SJCRH30 (cell line): Measurements from ENCODE around the gene MAPT. TPM values are rescaled to one million over a fixed set of nuclear protein-coding genes. Genes with fewer than 3 reads are reported as not detected.

Source experiments
- DNase-seq, 2 experiments: peaks; one replicate each; pipeline ENCODE4 v3.0.0-alpha.2; 2015 to 2020
- H3K27ac ChIP-seq: fragments of 250-450 bp; sonication (Bioruptor Pico); 2 replicates; pipeline ENCODE4 v1.5.1; 2020; ENCODE audit warnings: mild to moderate bottlenecking, moderate library complexity
- H3K27me3 ChIP-seq: fragments of 250-450 bp; sonication (Bioruptor Pico); 2 replicates; pipeline ENCODE4 v1.5.1; 2020; ENCODE audit warnings: mild to moderate bottlenecking, moderate library complexity
- H3K36me3 ChIP-seq: fragments of 250-450 bp; sonication (Bioruptor Pico); 2 replicates; pipeline ENCODE4 v1.5.1; 2020; ENCODE audit warnings: mild to moderate bottlenecking, moderate library complexity
- H3K4me1 ChIP-seq: fragments of 250-450 bp; sonication (Bioruptor Pico); 2 replicates; pipeline ENCODE4 v1.5.1; 2020; ENCODE audit warnings: mild to moderate bottlenecking, moderate library complexity
- H3K4me3 ChIP-seq: fragments of 250-450 bp; sonication (Bioruptor Pico); 2 replicates; pipeline ENCODE4 v1.5.1; 2020; ENCODE audit warnings: mild to moderate bottlenecking, moderate library complexity
- H3K9me3 ChIP-seq: fragments of 250-450 bp; sonication (Bioruptor Pico); replicated peaks from 2 replicates; pipeline ENCODE4 v1.5.1; 2020; ENCODE audit warnings: mild to moderate bottlenecking, moderate library complexity
- total RNA-seq: library from RNA; depleted of rRNA; stranded (reverse); fragments of >200 nt; shearing (Covaris generic); gene quantifications from 2 replicates; pipeline ENCODE4 v1.2.3, GENCODE V29; 2014

Gene MAPT
- total RNA-seq, 1 experiment from 2014 or later: 1.8 TPM

DNA sequence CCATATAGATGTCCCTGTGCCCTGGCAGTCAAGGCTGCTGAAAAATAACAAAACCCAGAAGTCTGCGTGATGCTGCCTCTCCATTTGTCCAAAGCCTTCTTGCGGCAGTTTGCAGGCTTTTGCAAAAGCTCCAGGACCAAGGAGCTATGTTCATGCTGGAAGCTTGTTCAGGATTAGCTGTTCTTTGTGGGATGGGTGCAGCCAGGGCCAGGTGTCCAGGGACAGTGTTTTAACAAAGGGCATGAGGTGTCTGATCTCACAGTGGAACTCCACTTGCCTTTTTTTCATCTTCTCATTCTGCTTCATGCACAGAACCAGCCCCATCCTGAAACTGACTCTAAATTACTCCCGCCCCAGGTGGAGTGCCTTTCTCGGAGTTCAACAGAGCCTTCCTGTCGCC lies 73.0 kb downstream of the MAPT start:
- Histone ChIP-seq H3K9me3 (no peaks in the 10 kb centered on the region), H3K36me3 (no peaks in the 10 kb centered on the region), H3K4me1 (no peaks in the 10 kb centered on the region), H3K4me3 (no peak overlapping the region), H3K27ac (no peak overlapping the region), H3K27me3 (no peaks in the 10 kb centered on the region)
- no peak for DNase-seq

- no peaks in the 10 kb centered on the region for H3K36me3 ChIP-seq
- H3K4me1 ChIP-seq: no peaks in the 10 kb centered on the region
- DNase-seq: no peak
- H3K27me3 ChIP-seq: no peaks in the 10 kb centered on the region
- no peak overlapping the region for H3K27ac ChIP-seq
- no peaks in the 10 kb centered on the region for H3K9me3 ChIP-seq
- H3K4me3 ChIP-seq: no peak overlapping the region
Observed at GRCh38 chr17:45968732-45969131, 74.4 kb downstream of the MAPT start.

DNA sequence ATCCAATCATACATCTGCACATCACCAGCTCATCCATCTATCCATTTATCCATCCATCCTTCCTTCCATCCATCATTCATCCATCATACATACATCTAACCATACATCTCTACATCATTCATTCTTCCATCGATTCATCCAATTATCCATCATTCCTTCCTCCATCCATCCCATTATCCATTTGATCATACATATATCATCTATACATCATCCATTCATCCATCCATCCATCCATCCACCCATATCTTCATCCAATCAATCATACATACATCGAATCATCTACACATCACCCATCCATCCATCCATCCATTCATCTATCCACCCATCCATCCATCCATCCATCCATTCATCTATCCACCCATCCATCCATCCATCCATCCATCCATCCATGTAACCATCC lies 75.4 kb downstream of the MAPT start:
- no peaks in the 10 kb centered on the region for H3K27me3 ChIP-seq
- no peak overlapping the region for H3K4me3 ChIP-seq
- H3K4me1 ChIP-seq: no peaks in the 10 kb centered on the region
- no peak overlapping the region for H3K27ac ChIP-seq
- H3K36me3 ChIP-seq: no peaks in the 10 kb centered on the region
- no peak for DNase-seq
- H3K9me3 ChIP-seq: no peaks in the 10 kb centered on the region

DNA sequence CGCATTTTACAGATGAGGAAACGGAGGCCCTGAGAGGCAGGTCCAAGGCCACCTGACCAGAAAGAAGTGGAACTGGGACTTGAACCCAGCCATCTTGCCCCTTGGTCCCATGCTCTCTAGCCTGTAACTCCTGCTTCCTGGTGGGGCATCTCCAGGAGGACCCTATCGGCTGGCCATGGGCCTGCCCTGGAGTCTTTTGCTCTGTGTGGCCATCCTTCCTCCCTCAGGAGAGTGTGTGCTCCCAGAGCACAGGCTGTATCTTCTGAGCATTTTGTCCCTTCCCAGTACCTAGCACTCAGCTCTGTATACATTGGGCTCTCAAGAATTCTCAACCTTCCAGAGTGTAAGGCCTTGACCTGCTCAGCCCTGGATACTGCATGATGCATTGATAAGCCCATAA lies 76.3 kb downstream of the MAPT start:
- Histone ChIP-seq H3K9me3 (no peaks in the 10 kb centered on the region), H3K27ac (no peak overlapping the region), H3K27me3 (no peaks in the 10 kb centered on the region), H3K36me3 (no peaks in the 10 kb centered on the region), H3K4me1 (no peaks in the 10 kb centered on the region), H3K4me3 (no peak overlapping the region)
- DNase-seq: no peak

DNA sequence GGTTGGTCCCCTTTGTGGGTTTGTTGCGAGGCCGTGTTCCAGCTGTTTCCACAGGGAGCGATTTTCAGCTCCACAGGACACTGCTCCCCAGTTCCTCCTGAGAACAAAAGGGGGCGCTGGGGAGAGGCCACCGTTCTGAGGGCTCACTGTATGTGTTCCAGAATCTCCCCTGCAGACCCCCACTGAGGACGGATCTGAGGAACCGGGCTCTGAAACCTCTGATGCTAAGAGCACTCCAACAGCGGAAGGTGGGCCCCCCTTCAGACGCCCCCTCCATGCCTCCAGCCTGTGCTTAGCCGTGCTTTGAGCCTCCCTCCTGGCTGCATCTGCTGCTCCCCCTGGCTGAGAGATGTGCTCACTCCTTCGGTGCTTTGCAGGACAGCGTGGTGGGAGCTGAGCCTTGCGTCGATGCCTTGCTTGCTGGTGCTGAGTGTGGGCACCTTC lies 77.4 kb downstream of the MAPT start:
- Histone ChIP-seq H3K4me3 (no peak overlapping the region), H3K4me1 (no peaks in the 10 kb centered on the region), H3K9me3 (no peaks in the 10 kb centered on the region), H3K27me3 (no peaks in the 10 kb centered on the region), H3K27ac (no peak overlapping the region), H3K36me3 (no peaks in the 10 kb centered on the region)
- DNase-seq: no peak

GRCh38 chr17:45972531-45972930 lies 78.2 kb downstream of the MAPT start:
- H3K27ac ChIP-seq: no peak overlapping the region
- H3K27me3 ChIP-seq: no peaks in the 10 kb centered on the region
- H3K9me3 ChIP-seq: no peaks in the 10 kb centered on the region
- H3K4me3 ChIP-seq: no peak overlapping the region
- no peaks in the 10 kb centered on the region for H3K4me1 ChIP-seq
- H3K36me3 ChIP-seq: no peaks in the 10 kb centered on the region
- no peak for DNase-seq

DNA sequence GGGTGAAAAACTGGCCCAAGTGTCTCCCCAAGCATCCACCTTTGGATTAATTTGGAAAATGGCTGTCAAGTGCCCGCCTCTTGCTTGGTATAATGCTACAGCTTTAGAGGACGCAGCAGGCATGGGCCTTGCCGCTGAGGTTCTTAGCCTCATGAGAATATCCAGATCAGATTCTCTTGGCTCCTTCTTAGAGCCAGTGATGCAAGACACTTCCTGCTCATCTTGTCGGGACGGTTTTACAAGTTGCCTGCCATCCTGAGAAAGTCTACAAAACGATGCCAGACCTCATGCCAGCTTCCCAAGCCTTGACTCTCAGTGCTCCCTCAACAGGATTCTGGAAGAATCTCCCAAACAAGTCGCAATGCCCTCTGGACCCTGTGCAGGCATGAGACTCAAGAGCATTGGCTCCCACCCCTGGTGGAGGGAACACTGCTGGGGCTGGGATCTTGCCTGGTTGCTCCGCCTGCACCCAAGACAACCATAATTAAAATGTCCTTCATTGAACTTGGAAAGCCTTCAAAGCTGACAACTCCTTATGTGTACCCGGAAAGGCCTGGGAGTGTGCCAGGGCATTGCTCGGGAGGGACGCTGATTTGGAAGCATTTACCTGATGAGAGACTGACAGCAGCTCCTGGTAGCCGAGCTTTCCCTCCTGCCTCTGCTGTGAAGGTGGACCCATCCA lies 78.9 kb downstream of the MAPT start:
- no peaks in the 10 kb centered on the region for H3K9me3 ChIP-seq
- H3K36me3 ChIP-seq: no peaks in the 10 kb centered on the region
- H3K27ac ChIP-seq: no peak overlapping the region
- H3K4me1 ChIP-seq: no peaks in the 10 kb centered on the region
- DNase-seq: no peak
- no peaks in the 10 kb centered on the region for H3K27me3 ChIP-seq
- H3K4me3 ChIP-seq: no peak overlapping the region

GRCh38 chr17:45973946-45974859 lies 79.8 kb downstream of the MAPT start:
- no peaks in the 10 kb centered on the region for H3K36me3 ChIP-seq
- H3K27me3 ChIP-seq: no peaks in the 10 kb centered on the region
- no peak overlapping the region for H3K27ac ChIP-seq
- no peak overlapping the region for H3K4me3 ChIP-seq
- H3K4me1 ChIP-seq: no peaks in the 10 kb centered on the region
- DNase-seq: no peak
- H3K9me3 ChIP-seq: no peaks in the 10 kb centered on the region

GRCh38 chr17:45974916-45975630 lies 80.7 kb downstream of the MAPT start:
- no peaks in the 10 kb centered on the region for H3K9me3 ChIP-seq
- H3K4me1 ChIP-seq: no peaks in the 10 kb centered on the region
- no peaks in the 10 kb centered on the region for H3K27me3 ChIP-seq
- no peak overlapping the region for H3K4me3 ChIP-seq
- H3K27ac ChIP-seq: no peak overlapping the region
- no peak for DNase-seq
- H3K36me3 ChIP-seq: no peaks in the 10 kb centered on the region

DNA sequence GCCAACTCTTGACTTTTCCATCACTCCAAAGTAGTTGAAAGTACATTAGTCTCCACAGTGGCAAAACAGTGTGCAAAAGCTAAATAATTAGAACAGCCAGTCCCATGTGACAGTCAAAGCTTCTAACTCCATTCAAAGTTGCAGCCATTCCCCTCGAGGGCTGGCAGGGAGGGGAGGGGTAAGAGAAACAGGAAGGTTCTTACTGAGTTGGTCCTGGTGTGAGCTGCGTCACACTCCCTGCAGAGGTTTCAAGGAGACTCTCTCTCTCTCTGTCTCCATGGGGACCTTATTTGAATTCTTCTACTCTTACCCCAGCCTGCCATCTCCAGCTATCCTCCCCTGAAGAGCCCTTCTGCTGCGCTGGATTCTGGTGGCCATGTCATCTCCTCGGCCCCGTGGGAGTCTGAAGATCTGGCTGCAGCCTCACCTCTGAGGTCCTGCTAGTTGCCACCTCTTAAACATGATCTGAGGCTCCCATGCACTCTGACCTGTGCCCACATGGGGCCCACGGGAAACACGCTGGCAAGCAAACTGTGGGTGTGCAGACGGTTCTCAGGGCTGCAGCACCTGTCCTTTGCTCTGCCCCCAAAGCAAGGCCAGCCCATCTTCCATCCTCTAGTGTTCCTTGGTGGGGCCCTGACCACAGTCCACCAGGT lies 81.4 kb downstream of the MAPT start:
- no peak for DNase-seq
- Histone ChIP-seq H3K4me3 (no peak overlapping the region), H3K27ac (no peak overlapping the region), H3K36me3 (no peaks in the 10 kb centered on the region), H3K9me3 (no peaks in the 10 kb centered on the region), H3K27me3 (no peaks in the 10 kb centered on the region), H3K4me1 (no peaks in the 10 kb centered on the region)

GRCh38 chr17:45976391-45976754 lies 82.0 kb downstream of the MAPT start:
- Histone ChIP-seq H3K27ac (no peak overlapping the region), H3K27me3 (no peaks in the 10 kb centered on the region), H3K9me3 (no peaks in the 10 kb centered on the region), H3K4me1 (no peaks in the 10 kb centered on the region), H3K36me3 (no peaks in the 10 kb centered on the region), H3K4me3 (no peak overlapping the region)
- no peak for DNase-seq

DNA sequence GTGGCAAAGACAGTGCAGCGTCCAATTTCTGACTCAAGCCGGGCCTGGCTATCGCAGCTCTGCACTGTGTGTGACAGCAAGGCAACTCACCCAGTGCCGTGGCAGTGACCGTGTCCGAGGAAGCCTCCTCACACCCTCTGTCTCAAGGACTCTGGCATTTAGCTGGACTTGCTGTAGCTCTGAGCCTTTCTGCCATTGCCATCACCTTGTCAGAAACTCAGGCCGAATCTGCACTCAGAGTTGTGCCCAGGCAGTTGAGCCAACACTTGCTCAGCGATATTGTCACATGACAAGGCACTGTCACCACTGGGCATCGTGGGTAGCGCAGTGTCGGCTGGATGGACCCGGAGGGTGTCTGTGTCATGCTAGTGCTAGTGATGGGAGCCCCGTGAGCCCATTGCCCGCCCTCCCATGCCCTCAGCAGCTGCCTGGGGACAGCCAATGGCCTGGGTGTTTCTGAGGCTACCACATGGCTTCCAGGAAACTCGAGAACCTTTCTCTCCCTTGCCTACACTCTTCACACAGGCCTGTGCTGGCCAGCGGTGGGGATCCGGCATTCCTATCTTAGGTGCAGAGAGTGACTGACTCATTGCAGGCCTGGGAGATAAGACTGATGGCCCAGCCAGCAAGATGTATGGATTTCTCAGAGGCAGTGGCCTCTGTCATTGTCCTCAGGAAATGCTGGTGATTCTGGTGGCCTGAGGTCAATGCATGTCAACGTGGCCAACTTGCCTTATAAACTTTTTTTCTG lies 82.6 kb downstream of the MAPT start:
- Histone ChIP-seq H3K27ac (no peak overlapping the region), H3K27me3 (no peaks in the 10 kb centered on the region), H3K4me3 (no peak overlapping the region), H3K36me3 (no peaks in the 10 kb centered on the region), H3K4me1 (no peaks in the 10 kb centered on the region), H3K9me3 (no peaks in the 10 kb centered on the region)
- DNase-seq: no peak

- Histone ChIP-seq H3K4me3 (no peak overlapping the region), H3K36me3 (no peaks in the 10 kb centered on the region), H3K27me3 (no peaks in the 10 kb centered on the region), H3K4me1 (no peaks in the 10 kb centered on the region), H3K9me3 (no peaks in the 10 kb centered on the region), H3K27ac (no peak overlapping the region)
- no peak for DNase-seq
Observed at GRCh38 chr17:45977506-45977824, 83.1 kb downstream of the MAPT start.

GRCh38 chr17:45977976-45978626 lies 83.7 kb downstream of the MAPT start:
- Histone ChIP-seq H3K4me1 (no peaks in the 10 kb centered on the region), H3K27me3 (no peaks in the 10 kb centered on the region), H3K4me3 (no peak overlapping the region), H3K9me3 (no peaks in the 10 kb centered on the region), H3K36me3 (no peaks in the 10 kb centered on the region), H3K27ac (no peak overlapping the region)
- DNase-seq: no peak
